Fibroblast of villous mesenchyme (primary cell): ENCODE results near the gene TUBA4B. TPM values are rescaled to one million over a fixed set of nuclear protein-coding genes. Genes with fewer than 3 reads are reported as not detected.

Experiments
- DNase-seq: peaks from one replicate; pipeline ENCODE4 v3.0.0-alpha.2; 2010; ENCODE audit warnings: low read depth
- H3K4me3 ChIP-seq: 2 replicates; pipeline ENCODE4 v1.5.1; 2011; ENCODE audit warnings: low read depth, mild to moderate bottlenecking, low read length
- total RNA-seq: library from RNA; depleted of rRNA; stranded (reverse); fragments of >200 nt; gene quantifications from 2 replicates; pipeline ENCODE4 v1.2.3, GENCODE V29; 2012
- TF ChIP-seq, protein P1 (sequence below): IDR thresholded peaks from 2 replicates; pipeline ENCODE4 v1.5.1; 2012; ENCODE audit warnings: low read depth, mild to moderate bottlenecking, low read length; ENCODE audit not compliant: insufficient read depth

The TUBA4B gene
- total RNA-seq, result not detected in 2 replicates

DNA sequence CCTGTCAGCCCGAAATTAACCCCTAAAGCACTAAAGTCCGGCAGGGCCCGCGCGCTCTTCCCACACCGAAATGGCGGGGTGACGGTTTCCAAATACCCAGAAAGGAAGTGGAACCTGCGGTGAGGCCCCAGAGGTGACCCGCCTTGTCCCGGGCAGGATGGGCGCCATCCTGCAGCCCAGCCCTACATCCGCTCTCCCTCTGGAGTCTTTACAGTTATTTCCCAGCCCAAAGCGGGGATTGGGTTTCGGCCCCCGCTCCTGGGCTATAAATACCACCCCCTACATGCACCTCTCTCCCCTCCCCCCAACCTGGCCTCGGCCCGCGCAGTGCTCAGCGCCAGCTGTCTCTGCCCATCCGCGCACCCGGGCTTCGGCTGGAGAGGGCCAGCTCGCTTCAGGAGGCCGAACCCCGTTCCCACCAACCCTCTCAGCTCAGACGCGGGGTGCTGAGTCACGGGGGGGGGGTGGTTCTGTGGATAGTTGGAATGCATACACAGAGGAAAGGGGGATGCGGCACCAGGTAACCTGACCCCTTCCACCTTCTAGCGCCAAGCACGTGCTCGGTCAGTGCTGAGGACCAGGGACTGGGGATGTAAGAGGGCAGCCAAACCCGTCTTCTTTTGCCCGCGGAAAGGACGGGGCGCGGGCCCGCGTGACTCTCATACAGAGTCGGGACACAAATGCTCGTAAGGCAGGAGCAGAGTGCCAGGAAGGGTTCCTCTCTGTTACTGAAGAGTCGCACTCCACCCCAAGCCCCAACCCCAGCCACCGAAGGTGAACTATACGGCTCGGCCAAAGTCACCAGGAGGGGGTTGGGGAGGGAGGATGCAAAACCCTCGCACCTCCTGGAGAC is at the start of gene TUBA4B:
Gene TUBA4B, plus strand, starts transcription at position 344 of the 853 bp plus-strand sequence. Its CDS starts 165 bp downstream, at position 509.
- DNase-seq, result no peak
- TF ChIP-seq, protein P1, sequence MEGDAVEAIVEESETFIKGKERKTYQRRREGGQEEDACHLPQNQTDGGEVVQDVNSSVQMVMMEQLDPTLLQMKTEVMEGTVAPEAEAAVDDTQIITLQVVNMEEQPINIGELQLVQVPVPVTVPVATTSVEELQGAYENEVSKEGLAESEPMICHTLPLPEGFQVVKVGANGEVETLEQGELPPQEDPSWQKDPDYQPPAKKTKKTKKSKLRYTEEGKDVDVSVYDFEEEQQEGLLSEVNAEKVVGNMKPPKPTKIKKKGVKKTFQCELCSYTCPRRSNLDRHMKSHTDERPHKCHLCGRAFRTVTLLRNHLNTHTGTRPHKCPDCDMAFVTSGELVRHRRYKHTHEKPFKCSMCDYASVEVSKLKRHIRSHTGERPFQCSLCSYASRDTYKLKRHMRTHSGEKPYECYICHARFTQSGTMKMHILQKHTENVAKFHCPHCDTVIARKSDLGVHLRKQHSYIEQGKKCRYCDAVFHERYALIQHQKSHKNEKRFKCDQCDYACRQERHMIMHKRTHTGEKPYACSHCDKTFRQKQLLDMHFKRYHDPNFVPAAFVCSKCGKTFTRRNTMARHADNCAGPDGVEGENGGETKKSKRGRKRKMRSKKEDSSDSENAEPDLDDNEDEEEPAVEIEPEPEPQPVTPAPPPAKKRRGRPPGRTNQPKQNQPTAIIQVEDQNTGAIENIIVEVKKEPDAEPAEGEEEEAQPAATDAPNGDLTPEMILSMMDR, result no peak
- peak within 1 kb of the TSS; percentile 57 for H3K4me3 ChIP-seq

DNA sequence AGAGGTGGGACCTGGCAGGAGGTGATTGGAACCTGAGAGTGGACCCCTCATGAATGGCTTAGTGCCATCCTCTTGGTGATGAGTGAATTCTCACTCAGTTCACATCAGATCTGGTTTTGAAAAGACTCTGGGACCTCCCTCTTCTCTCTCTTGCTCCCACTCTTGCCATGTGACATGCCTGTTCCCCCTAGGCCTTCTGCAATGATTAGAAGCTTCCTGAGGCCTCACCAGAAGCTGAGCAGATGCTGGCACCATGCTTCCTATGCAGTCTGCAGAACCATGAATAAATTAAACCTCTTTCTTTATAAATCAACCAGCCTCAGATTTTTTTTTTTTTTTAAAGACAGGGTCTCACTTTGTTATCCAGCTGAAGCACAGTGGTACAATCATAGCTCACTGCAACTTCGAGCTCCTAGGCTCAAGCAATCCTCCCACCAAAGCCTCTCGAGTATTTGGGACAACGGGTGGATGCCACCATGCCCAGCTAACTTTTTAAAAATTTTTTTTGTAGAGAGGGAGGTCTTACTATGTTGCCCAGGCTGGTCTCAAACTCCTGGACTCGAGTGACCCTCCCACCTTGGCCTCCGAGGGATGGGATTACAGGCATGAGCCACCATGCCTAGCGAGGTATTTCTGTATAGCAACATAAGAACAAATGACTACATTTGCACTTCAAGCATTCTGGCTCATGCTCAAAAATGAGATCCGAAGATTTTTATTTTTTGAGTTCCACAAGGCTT is 48.4 kb upstream of the TUBA4B start:
- TF ChIP-seq, protein P1, result no peak
- DNase-seq, result no peak
- H3K4me3 ChIP-seq, result no peak overlapping the region

DNA sequence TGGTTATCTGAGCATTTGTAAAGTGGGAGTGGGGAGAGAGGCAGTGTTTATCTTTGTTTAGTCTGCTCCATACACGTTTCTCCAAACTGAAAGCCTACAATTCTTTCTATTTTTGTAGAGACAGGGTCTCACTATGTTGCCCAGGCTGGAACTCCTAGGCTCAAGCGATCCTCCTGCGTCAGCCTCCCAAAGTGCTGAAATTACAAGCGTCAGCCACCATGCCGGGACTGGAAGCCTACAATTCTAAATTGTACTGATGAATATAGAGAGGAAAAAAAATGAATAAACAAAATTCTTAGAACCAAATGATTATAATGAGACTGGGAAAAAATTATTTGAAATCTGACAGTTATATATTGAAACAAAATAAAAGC is 47.9 kb upstream of the TUBA4B start:
- TF ChIP-seq, protein P1, result no peak

DNA sequence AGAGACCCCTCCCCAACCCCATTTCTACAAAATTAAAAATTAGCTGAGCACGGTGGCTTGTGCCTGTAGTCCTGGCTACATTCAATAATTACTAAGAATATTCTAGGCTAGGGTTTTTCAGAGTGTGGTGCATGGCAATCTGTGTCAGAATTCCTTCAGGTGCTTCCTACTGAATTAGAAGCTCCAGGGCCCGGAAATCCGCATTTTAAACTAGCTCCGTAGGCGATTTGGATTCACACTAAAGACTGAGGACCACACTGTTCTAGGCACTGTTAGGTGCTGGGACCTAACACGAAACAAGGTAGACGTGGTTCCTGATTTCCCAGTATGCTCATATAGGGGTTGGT is 47.1 kb upstream of the TUBA4B start:
- TF ChIP-seq, protein P1, result no peak
- peak overlapping the region; percentile 78 for H3K4me3 ChIP-seq
- DNase-seq, result no peak

More for the DNA sequence above, 47.9 kb upstream of the TUBA4B start:
- H3K4me3 ChIP-seq, result no peak overlapping the region
- no peak for DNase-seq

DNA sequence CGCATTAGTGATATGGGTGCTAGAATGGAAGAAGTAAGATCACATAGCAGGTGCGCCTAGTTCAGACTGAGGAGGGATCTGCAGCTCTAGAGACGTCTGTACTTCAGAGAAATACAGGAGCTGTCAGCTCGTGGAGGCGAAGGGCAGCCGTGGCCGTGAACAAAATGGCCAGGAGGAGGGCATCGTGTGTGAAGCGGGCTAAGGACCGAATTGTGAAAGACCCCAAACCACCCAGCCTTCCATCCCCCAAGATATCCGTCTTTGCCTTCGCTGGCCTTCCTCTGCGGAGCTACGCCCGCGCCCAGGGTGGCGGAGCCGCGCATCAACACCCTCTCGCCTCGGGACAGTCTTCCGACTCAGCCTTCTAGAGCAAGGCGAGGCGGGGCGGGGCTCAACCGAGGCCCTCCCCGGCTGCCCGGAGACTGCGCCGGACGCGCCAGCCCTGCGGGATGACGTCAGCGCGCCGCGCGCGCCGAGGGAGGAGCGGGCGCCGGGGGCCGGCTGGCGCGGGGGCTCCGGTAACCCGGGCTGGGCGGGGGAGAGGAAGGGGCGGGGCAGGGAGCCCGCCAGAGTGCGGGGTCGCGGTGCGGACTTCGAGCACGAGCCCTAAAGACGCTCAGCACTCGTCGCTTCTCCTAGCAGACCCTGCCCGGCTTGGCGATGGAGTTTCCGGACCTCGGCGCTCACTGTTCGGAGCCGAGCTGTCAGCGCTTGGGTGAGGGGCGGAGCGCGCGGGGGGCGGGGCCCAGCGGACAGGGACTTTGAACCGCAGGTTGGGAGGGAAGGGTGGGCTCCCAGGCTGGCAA is 46.5 kb upstream of the TUBA4B start, which contains the start of gene ZFAND2B:
Gene ZFAND2B, plus strand, starts transcription at position 455 of the 806 bp plus-strand sequence. Its CDS starts 206 bp downstream, at position 661.
- peak; percentile 93 for DNase-seq
- H3K4me3 ChIP-seq, result peak within 1 kb of the TSS; percentile 79
- TF ChIP-seq, protein P1, result no peak

DNA sequence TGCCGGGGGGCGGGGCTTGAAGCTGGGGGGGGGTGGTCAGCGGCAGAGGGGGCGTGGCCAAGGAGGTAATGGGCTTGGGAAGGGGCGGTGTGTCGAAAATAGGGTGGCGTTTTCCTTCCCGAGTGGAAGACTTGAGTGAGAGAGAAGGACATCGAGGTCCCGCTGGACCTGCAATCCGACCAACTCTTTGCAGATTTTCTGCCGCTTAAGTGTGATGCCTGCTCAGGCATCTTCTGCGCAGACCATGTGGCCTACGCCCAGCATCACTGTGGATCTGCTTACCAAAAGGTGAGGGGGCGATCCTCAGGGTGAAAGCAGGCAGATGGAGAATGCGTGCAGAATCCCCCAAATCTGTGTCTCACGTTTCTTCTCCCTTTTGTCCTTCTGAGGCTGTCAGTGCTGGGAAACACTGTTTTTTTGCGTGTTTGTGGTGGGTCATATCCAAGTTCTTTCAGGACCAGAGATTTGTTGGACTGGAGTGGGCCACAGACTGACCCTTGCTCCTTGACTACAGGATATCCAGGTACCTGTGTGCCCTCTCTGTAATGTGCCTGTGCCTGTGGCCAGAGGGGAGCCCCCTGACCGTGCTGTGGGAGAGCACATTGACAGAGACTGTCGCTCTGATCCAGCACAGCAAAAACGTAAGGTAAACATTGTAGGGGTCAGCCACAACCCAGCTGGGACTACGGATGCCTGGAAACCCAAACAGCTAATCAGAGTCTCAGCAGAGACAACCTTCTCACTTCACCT is 45.7 kb upstream of the TUBA4B start:
- TF ChIP-seq, protein P1, result no peak
- peak overlapping the region; percentile 79 for H3K4me3 ChIP-seq
- no peak for DNase-seq
